Suprapubic skin (tissue), 4 donors: ENCODE measurements around the gene NFYC. TPM values are rescaled to one million over a fixed set of nuclear protein-coding genes. Genes with fewer than 3 reads are reported as not detected.

Experiments
- DNase-seq, 2 donors: peaks; one replicate each; pipeline ENCODE4 v3.0.0-alpha.2; 2019; ENCODE audit warnings: low spot score in 2 of 2
- H3K27ac ChIP-seq: fragments of 200-600 bp; sonication (generic); one replicate; pipeline ENCODE4 v1.5.1; 2019
- H3K27me3 ChIP-seq: fragments of 200-600 bp; sonication (generic); one replicate; pipeline ENCODE4 v1.5.1; 2019
- H3K36me3 ChIP-seq: fragments of 200-600 bp; sonication (generic); one replicate; pipeline ENCODE4 v1.5.1; 2019
- H3K4me1 ChIP-seq: fragments of 200-600 bp; sonication (generic); one replicate; pipeline ENCODE4 v1.5.1; 2019
- H3K4me3 ChIP-seq: fragments of 200-600 bp; sonication (generic); one replicate; pipeline ENCODE4 v1.5.1; 2019; ENCODE audit warnings: mild to moderate bottlenecking
- H3K9me3 ChIP-seq: fragments of 200-600 bp; sonication (generic); one replicate; pipeline ENCODE4 v1.5.1; 2019
- CTCF ChIP-seq, 2 donors: fragments of 200-600 bp in 1 of 2; fragments of 450-650 bp in 1 of 2; sonication (generic) in 1 of 2; IDR thresholded peaks; one replicate each; pipeline ENCODE4 v1.5.1; 2016 to 2019; ENCODE audit warnings: antibody characterized with exemption in 2 of 2, mild to moderate bottlenecking in 1 of 2, moderate library complexity in 1 of 2
- EP300 ChIP-seq: sonication (generic); formaldehyde crosslinking; IDR thresholded peaks from one replicate; pipeline ENCODE4 v1.6.1; 2017; ENCODE audit warnings: antibody characterized with exemption
- POLR2A ChIP-seq, 2 donors: fragments of 450-650 bp; IDR thresholded peaks; one replicate each; pipeline ENCODE4 v1.6.1; 2017; ENCODE audit warnings: antibody characterized with exemption in 2 of 2, mild to moderate bottlenecking in 2 of 2, moderate library complexity in 2 of 2
- POLR2AphosphoS5 ChIP-seq, 3 donors: sonication (generic); formaldehyde crosslinking; IDR thresholded peaks; one replicate each; pipeline ENCODE4 v1.6.1; 2017; ENCODE audit warnings: antibody characterized with exemption in 3 of 3
- WGBS: methylation state at CpG from one replicate; pipeline ENCODE4 v1.1.5; 2018; 5-methylcytosine and 5-hydroxymethylcytosine counted together
- total RNA-seq, 4 donors: library from RNA; depleted of rRNA; stranded (reverse); fragments of >200 nt; gene quantifications; one replicate each; pipeline ENCODE4 v1.1.0, GENCODE V29; 2016

The NFYC gene
- total RNA-seq, 4 donors from 2014 or later, result 62.9 to 111 (median 83.5) TPM

GRCh38 chr1:40763742-40764532, 72.4 kb downstream of the NFYC start:
- no peak for TF ChIP-seq POLR2AphosphoS5 (IDR thresholded peaks at IDR 0.05)
- TF ChIP-seq CTCF (IDR thresholded peaks at IDR 0.05), result no peak
- TF ChIP-seq POLR2A (IDR thresholded peaks at IDR 0.05), result no peak
- TF ChIP-seq EP300, result no peak
- no peaks in the 10 kb centered on the region for H3K27me3 ChIP-seq
- no peak overlapping the region for H3K4me3 ChIP-seq
- H3K9me3 ChIP-seq, result no peaks in the 10 kb centered on the region
- WGBS, result 64% methylated on average over 9 of the region's 9 CpGs
- peaks cover 94% of the 10 kb centered on the region for H3K36me3 ChIP-seq
- peaks cover 15% of the 10 kb centered on the region for H3K4me1 ChIP-seq
- DNase-seq, result no peak
- H3K27ac ChIP-seq, result no peak overlapping the region

GRCh38 chr1:40764981-40765380, 73.5 kb downstream of the NFYC start:
- 47% methylated on average over 2 of the region's 2 CpGs for WGBS
- no peak overlapping the region for H3K27ac ChIP-seq
- H3K4me1 ChIP-seq, result peaks cover 24% of the 10 kb centered on the region
- H3K27me3 ChIP-seq, result no peaks in the 10 kb centered on the region
- peaks cover 94% of the 10 kb centered on the region for H3K36me3 ChIP-seq
- TF ChIP-seq POLR2A (IDR thresholded peaks at IDR 0.05) (no peak), CTCF (IDR thresholded peaks at IDR 0.05) (no peak), EP300 (no peak), POLR2AphosphoS5 (IDR thresholded peaks at IDR 0.05) (no peak)
- no peaks in the 10 kb centered on the region for H3K9me3 ChIP-seq
- H3K4me3 ChIP-seq, result no peak overlapping the region
- no peak for DNase-seq

GRCh38 chr1:40766017-40766416, 74.5 kb downstream of the NFYC start:
- 83% methylated on average over 2 of the region's 2 CpGs for WGBS
- no peaks in the 10 kb centered on the region for H3K27me3 ChIP-seq
- peaks cover 95% of the 10 kb centered on the region for H3K36me3 ChIP-seq
- H3K4me1 ChIP-seq, result peaks cover 29% of the 10 kb centered on the region
- no peak overlapping the region for H3K27ac ChIP-seq
- DNase-seq, result no peak
- TF ChIP-seq POLR2AphosphoS5 (IDR thresholded peaks at IDR 0.05) (no peak), POLR2A (IDR thresholded peaks at IDR 0.05) (no peak)
- no peak overlapping the region for H3K4me3 ChIP-seq
- H3K9me3 ChIP-seq, result no peaks in the 10 kb centered on the region

- Histone ChIP-seq H3K4me3 (no peak overlapping the region), H3K36me3 (peaks cover 95% of the 10 kb centered on the region), H3K4me1 (peaks cover 26% of the 10 kb centered on the region), H3K9me3 (no peaks in the 10 kb centered on the region), H3K27me3 (no peaks in the 10 kb centered on the region), H3K27ac (no peak overlapping the region)
- no peak for DNase-seq
- TF ChIP-seq POLR2AphosphoS5 (IDR thresholded peaks at IDR 0.05) (no peak), EP300 (no peak), POLR2A (IDR thresholded peaks at IDR 0.05) (no peak), CTCF (IDR thresholded peaks at IDR 0.05) (no peak)
- 93% methylated on average over 4 of the region's 4 CpGs for WGBS
Observed at GRCh38 chr1:40766560-40766959, 75.1 kb downstream of the NFYC start.

- Histone ChIP-seq H3K9me3 (no peaks in the 10 kb centered on the region), H3K27me3 (no peaks in the 10 kb centered on the region), H3K4me1 (peaks cover 26% of the 10 kb centered on the region), H3K36me3 (peaks cover 85% of the 10 kb centered on the region), H3K4me3 (no peak overlapping the region), H3K27ac (peak overlapping the region; percentile 12)
- WGBS, result 57% methylated on average over 7 of the region's 7 CpGs
- TF ChIP-seq POLR2AphosphoS5 (IDR thresholded peaks at IDR 0.05), result no peak
- TF ChIP-seq EP300, result no peak
- no peak for TF ChIP-seq POLR2A (IDR thresholded peaks at IDR 0.05)
- TF ChIP-seq CTCF (IDR thresholded peaks at IDR 0.05), result no peak
- no peak for DNase-seq
Observed at GRCh38 chr1:40768146-40768990, 76.9 kb downstream of the NFYC start.
